Ishikawa (cell line): ENCODE measurements around the gene CACNA1H.

Experiments used
- CEBPB ChIP-seq: IDR thresholded peaks from 2 replicates; pipeline ENCODE4 v1.6.1; 2012
- CREB1 ChIP-seq: IDR thresholded peaks from 2 replicates; pipeline ENCODE4 v1.6.1; 2012; ENCODE audit warnings: low read depth
- EP300 ChIP-seq: IDR thresholded peaks from 2 replicates; pipeline ENCODE4 v1.6.1; 2012; ENCODE audit warnings: borderline replicate concordance
- MAX ChIP-seq: IDR thresholded peaks from 2 replicates; pipeline ENCODE4 v1.6.1; 2012
- RAD21 ChIP-seq: IDR thresholded peaks from 2 replicates; pipeline ENCODE4 v1.6.1; 2012; ENCODE audit warnings: low read depth
- REST ChIP-seq: IDR thresholded peaks from 2 replicates; pipeline ENCODE4 v1.6.1; 2012; ENCODE audit warnings: low read depth, mild to moderate bottlenecking
- TAF1 ChIP-seq: IDR thresholded peaks from 2 replicates; pipeline ENCODE4 v1.6.1; 2012; ENCODE audit warnings: low read depth, mild to moderate bottlenecking
- TCF12 ChIP-seq: IDR thresholded peaks from 2 replicates; pipeline ENCODE4 v1.6.1; 2012; ENCODE audit warnings: low read depth
- TEAD4 ChIP-seq: IDR thresholded peaks from 2 replicates; pipeline ENCODE4 v1.6.1; 2012
- YY1 ChIP-seq: IDR thresholded peaks from 2 replicates; pipeline ENCODE4 v1.6.1; 2012; ENCODE audit warnings: low read depth
- ZBTB7A ChIP-seq: IDR thresholded peaks from 2 replicates; pipeline ENCODE4 v1.6.1; 2012; ENCODE audit warnings: low read depth

- TF ChIP-seq EP300: no peak
- no peak for TF ChIP-seq ZBTB7A
- no peak for TF ChIP-seq MAX
- TF ChIP-seq REST: no peak
- TF ChIP-seq TCF12: no peak
- TF ChIP-seq TEAD4: no peak
- no peak for TF ChIP-seq TAF1
- no peak for TF ChIP-seq YY1
- TF ChIP-seq CREB1: no peak
- TF ChIP-seq RAD21: no peak
- no peak for TF ChIP-seq CEBPB
Measured at GRCh38 chr16:1154887-1155331, 2.0 kb downstream of the CACNA1H start.
